Umbilical cord (tissue), 2 donors: ENCODE data around the gene MACROD2. TPM values are rescaled to one million over a fixed set of nuclear protein-coding genes. Genes with fewer than 3 reads are reported as not detected.

ENCODE experiments used
- DNase-seq: peaks from one replicate; pipeline ENCODE4 v3.0.0-alpha.2; 2015; ENCODE audit warnings: low spot score
- total RNA-seq: library from RNA; depleted of rRNA; stranded (reverse); fragments of >200 nt; gene quantifications from one replicate; pipeline ENCODE4 v1.2.3, GENCODE V29; 2014; ENCODE audit warnings: low replicate concordance; ENCODE audit not compliant: insufficient read depth

MACROD2 gene
- total RNA-seq, 1 donor from 2014 or later, result 69.6 TPM

DNA sequence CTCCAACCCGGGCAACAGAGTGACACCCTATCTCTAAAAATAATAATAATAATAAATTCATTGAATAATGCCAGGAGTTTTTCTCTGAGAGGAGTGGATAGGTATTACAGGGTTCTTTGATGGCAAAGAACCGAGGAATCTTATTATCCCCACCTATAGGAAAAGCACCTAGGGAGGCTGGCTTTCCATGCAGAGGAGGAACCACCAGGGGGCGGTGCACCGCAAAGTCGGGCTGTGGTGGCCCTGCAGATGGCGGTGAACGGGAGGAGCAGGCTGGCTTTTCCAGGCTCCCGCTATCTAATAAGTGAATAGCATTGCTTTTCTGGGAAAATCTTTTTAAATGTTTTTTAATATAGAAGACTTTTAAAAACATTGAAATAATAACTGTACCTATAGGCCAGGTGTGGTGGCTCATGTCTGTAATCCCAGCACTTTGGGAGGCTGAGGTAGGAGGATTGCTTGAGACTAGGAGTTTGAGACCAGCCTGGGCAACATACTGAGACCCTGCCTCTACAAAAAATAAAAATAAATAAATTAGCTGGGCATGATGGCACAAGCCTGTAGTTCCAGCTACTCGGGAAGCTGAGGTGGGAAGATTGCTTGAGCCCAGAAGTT lies 1713.8 kb downstream of the MACROD2 start:
- no peak for DNase-seq

DNA sequence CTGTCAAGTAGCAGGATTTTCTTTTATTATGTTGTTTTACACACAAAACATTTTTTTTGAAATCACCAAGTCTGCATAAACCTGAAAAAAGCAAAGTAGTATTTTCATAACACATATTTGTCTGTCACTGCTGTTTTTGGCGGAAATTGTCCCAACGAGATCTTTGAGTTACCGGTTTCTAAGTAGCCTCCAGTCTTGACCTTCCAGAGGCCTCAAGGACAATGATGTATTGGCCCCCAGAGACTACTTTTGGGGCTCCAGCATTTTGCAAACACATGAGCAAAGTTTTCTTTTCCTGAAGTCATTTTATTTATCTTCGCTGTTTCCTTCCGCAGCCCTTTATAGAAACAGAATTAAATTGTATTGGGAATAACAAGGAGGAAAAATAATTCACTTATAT lies 1715.3 kb downstream of the MACROD2 start:
- no peak for DNase-seq

DNA sequence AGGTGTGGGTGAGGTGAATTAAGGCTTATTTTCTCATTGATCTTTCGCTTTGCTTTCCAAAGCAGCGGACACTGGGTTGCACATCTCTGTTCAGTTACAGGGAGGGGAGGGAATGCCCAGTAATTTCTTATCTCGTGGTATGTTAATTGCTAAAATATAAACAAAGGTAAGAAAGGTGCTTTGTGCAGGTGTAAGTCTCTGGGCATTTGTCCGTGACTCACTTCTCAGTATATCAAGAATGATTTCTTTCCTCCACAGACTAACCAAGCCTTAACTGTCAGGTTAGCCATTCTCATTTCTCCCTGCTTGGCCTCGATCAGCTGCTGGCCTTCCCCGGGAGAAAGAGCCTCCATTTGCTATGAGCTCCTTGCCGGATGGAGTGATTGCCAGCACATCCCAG lies 1715.9 kb downstream of the MACROD2 start:
- no peak for DNase-seq

DNA sequence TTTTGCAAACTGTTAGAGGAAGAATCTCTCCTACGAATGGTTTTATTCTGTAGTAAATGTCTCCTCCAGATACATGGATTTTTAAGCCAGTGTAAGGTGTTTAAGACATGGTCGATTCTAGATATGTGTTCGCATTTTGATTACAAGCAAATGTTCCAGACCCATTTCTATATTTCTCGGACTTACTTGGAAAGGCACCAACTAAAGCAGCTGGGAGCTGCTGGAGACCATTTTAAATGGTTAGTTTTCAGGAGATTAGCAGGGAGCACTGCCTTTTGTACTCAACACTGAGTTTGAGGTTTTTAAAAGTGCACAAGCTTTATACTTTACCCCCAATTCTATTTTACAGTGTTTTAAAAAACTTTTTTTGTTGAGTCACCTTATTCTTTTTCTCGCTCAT lies 1720.9 kb downstream of the MACROD2 start:
- no peak for DNase-seq

DNA sequence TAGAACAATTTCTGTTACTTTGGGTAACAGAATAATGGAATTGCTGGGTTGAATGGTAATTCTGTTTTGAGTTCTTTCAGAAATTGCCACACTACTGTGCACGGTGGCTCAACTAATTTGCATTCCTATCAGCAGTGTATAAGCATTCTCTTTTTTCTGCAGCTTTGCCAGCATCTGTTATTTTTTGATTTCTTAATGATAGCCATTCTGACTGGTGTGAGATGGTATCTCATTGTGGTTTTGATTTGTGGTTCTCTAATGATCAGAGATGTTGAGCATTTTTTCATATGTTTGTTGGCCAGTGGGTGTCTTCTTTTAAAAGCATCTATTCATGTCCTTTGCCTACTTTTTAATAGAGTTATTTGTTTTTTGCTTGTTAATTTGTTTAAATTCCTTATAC lies 1731.1 kb downstream of the MACROD2 start:
- DNase-seq, result no peak

DNA sequence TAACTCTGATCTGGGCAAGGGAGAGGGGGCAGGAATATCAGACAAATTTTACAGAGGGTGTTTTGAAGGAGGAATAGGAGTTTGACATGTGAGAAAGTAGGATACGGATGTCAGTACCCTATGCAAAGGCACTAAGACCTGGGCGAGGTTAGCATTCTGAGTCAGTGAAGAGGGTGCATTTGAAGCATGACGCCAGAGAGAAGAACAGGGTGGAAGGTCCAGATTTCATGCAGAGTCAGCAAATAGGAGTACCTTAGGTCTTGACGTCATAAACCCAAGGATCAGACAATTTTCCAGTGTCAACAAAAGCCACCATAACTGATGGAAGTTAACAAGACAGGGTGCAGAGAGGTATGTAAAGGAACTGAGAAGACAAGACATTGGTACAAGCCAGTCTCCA lies 1738.7 kb downstream of the MACROD2 start:
- DNase-seq, result no peak

DNA sequence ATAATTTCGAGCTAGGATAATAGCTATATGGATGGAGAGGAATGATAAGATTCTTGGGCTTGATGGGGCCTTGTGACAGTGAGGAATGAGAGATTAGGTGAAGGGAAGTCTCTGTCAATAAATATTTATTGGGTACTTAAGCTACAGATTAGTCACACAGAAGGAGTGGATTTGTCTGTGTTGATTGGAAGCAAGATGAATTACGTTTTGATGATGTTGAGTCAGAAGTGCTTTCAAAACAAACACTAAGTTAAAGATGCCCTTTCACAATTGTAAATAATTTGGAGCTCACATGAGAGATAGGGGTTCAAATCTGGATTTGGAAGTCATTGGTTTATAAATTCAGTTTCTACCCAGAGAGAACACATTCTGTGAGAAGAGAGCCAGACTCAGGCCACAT lies 1743.7 kb downstream of the MACROD2 start:
- no peak for DNase-seq

DNA sequence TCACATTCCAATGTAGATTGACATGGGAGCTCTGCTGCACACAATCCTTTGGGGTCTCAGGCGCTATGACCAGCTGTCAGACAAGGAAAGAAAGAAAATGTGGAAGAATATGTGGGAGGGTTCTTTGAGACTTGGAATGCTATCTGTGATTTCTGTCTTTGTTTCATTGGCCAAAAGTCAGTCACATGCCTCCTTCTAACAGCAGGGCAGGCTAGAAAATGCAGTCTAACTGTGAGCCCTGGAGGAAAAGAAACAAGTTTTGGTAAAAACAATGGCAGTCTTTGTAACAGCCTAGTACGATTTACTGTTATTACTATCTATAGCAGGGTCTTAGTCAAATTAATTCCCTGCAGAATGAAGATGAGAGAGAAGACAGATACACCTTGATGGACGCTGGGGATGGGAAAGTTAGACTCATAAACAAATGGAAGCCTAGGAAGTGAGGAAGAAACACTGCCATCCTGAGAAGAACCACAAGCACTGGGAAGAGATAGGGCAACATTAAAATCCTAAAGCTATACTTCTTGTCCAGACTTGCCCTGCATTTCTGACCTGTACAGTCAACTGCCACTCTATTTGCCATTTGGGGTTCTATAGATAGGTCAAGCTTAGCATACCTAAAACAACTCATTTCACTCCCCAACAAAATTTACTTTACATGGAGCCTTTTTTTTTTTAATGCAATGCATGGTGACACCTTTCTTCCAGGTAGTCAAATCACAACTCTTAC lies 1744.9 kb downstream of the MACROD2 start:
- DNase-seq, result no peak

DNA sequence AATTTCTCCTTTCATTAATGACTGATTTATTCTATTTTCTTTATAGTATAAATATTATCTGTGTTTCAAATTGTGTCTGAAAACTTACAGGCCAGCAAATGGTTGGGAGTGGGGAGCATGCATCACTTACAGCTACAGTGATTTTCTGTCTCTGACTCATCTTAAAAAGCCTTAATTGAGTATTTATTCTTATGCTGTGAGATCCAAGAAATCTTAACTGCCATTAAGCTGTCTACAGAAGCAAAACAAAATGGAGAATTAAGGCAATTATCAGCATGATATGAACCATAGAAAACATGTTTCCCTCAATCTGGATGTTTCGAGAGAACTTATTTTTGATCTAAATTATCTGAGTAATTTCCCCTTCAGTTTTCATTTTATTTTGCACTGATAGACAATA lies 1746.8 kb downstream of the MACROD2 start:
- no peak for DNase-seq

DNA sequence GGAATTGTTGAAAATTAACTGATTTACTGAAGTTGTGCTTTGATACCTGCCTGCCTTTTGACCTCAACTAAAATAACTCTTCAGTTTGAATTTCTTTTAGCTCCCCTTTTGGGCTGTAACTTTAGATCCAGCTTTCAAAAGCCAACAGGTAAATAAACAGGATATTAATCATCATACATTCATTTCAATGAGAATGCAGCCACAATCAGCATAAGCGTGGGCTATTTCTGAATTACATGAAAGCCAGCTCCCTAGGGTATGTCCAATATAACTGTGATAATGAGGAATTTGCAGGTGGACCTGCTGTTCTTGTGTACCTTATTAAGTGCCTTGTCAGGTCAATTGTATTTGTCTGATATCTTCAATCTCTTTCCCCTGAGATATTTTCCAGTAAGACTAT lies 1747.3 kb downstream of the MACROD2 start:
- DNase-seq, result no peak

DNA sequence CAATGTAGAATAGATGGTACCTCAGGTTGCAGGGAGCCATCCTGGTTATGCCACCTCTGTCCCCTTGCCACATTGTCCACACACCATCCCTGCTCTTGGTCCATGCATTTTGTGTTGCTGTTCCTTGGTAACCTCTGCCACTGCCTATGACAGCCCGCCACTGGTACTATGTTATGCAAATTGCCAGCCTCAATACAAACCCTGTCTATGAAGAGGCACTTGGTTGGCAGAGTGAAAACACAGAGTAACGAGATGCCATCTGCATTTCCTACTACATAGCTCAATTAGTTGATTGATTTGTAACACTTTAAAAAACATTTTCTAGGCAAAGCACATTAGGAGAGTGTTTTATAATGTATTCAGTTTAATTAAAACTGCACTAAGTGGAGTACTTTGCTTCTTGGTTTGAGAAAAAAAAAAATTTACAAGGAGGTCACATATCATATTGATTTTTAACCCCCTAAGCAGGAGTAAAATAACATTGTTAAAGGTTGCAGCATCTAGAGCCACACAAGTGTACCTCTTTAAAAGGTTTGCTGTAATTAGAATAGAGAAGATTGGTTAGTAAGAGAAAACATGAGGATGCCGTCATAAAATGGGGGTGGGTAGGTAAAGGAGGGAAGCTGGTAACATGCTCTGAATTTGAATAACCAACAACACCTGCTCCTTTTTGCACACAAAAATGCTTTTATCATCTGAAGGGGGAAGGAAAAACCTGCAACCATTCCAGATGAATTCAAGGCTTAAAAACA lies 1760.9 kb downstream of the MACROD2 start:
- no peak for DNase-seq

DNA sequence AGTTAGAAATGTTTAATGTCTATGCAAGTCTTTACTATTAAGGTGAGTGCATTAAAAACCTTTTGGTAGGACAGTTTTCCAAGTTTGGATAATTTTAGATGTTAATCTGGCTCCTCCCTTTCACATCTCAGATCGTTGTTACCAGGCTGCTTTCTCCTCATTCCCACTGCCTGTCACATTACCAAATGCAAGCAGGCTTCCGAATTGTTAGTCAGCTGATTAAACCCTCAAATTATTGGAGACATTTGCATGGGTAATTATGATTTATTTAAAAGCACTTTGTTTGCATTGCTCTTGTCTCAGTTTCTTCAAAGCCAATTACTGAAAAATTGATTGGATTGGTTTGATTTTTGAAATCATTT lies 1761.4 kb downstream of the MACROD2 start:
- DNase-seq, result no peak

DNA sequence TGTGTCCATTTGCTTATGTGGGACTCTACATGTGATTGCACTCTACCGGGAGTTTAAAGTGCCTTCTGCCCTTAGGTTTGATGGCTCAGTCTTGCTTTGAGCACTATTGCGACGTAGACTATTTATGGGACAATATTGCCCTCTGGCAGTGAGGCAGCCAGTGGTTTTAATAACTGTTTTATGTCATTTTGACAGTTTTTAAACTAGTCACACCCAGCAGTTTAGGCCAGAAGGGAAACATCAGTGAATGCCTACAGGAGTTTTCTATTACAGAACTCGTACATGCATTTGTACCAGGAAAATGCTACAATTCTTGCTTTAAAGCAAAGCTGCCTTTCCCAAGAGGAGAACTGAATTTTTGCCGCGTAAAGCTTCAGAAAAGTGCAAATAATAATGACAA lies 1764.3 kb downstream of the MACROD2 start:
- DNase-seq, result peak; percentile 93

DNA sequence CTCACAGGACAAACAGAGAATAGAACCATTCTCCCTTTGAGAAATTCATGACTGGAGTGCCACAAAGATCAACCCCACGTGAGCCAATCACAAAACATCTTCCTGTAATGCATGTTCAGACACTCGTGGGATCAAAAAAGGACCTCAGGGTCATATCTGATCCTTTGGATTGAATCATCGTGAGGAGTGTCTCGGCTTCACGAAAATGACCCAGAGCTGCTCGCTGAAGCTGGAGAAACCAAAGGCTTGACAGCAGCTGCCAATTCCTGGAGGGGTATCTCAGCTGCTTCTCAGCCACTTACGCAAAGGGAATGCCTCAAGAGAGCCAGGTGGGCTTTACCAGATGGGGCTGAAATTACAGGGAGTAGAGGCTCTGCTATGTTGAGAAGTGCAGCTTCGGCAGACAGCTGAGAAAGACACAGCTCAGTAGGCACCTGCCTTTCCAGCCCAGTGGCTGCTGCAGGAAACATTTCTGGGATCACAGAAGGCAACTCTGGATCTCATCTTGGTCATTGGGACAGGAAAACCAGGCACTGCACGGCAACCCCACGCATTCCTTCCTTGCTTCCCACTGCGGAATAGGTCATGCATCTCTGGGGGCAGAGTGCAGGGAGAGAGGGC lies 1764.8 kb downstream of the MACROD2 start:
- DNase-seq, result peak; percentile 72

DNA sequence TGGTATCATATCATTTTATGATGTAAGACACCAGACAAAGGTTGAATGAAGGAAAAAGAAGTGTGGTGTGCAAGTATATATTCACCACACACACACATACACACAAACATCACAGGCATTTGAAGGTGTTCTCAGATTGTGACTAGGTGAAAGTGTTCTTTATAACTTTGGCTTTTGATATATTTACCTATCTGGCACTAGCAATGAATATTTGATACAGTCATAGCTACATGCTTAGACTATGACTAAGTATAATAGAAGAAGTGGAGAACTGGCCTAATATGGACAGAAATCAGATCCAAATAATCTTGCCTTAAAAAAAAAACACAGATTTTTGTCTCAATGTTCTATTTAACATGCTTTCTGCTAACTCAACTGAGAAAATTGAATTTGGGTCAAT lies 1768.0 kb downstream of the MACROD2 start:
- DNase-seq, result no peak

DNA sequence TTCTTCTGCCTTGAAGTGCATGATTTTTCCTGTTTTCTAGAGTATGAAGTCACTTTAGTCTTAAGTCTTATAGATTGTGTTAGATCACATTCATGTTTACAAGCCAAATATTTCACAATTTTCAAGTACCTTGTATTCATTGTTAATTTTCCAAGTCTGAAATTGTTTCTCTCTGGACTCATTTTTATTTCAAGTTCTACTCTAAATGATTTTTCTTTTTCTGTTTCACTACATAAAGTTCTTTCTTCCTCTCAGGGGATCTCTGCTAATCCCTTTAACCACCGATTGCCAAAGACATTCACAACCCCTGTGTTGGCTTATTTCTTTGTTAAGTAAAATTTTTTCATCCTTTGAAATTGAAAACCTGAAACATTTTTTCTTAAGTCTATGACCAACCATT lies 1772.3 kb downstream of the MACROD2 start:
- DNase-seq, result no peak

DNA sequence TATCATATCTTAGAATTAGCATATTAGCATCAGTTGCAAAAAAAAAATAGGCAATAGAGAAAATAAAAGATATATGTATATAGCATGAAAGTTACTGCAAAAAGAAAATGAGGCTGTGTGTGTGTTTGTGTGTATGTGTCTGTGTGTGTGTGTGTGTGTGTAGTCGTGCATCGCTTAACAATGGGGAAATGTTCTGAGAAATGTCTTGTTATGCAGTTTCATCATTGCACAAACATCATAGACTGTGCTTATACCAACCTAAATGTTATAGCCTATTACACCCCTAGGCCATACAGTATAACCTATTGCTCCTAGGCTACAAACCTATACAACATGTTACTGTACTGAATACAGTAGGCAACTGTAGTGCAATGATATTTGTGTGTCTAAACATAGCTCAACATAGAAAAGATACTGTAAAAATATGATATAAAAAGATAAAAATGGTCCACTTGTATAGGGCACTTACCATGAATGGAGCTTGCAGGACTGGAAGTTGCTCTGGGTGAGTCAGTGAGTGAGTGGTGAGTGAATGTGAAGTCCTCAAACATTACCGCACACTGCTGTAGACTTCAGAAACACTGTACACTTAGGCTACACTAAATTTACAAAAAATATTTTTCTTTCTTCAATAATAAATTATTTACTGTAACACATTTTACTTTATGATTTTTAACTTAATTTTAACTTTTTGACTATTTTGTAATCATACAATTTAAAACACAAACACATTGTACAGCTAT lies 1772.9 kb downstream of the MACROD2 start:
- no peak for DNase-seq

DNA sequence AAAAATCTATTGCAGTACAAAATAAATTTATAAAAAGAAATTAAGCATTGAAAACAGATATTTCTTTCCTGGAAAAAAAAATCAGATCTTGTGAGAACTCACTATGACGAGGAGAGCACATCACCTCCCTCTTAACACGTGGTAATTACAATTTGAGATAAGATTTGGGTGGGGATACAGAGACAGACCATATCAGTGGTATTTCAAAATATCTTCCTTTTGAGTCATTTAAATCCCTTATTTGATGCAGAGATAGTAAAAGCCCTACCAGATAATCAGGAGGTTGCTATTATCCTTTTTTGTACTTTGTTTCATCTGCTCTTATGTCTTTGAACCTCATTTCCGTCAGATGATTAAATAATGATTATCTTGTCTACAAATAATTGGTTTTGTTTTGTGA lies 1777.5 kb downstream of the MACROD2 start:
- peak; percentile 42 for DNase-seq

DNA sequence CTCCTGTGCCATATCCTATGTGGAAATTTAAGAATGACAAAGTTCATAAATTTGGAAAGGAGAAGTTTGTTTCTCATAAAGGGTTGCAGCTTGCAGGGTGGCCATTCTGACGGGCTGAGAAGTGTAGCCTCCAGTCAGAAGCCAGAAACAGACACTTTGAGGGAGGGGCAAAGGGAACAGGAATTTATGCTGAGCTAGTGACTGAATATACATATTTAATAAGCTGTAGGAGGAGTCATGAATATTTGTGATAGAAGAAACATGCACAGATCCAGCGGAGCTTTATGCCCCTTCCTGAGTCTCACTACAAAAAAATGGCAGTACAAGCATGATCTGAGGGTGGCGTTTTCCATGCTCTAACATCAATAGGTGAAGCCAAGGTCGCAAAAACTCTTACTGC lies 1779.6 kb downstream of the MACROD2 start:
- DNase-seq, result no peak

DNA sequence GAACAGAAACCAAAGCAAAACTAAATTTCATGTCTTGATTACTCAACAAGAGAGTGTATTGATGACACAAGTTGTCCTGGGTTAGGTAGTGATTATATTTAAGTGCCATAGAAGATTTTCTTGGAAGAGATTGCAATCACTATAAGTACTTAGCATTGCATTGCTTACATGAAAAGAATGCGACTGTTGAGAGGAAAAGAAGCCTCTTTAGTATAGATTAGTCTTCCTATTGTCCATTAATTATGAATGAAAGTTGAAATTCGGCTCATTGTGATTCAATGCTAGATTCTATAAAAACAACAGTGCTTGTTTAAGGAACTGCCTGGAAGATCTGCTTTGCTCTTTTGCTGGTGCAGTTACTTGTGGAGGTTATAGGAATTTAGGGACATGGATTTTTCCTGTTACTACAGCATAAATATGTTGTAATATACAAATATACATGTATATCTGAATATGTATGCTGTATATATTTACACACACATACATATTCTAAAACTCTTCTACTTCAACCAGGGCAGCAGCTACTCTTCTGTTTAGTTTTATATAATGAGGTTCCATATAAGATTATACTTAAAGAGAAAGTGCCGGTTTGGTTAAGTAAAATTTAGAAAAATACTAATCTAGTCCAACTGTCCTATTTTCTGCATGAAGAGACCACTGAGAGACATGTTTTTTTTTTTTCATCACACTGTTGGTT lies 1781.6 kb downstream of the MACROD2 start:
- DNase-seq, result no peak

DNA sequence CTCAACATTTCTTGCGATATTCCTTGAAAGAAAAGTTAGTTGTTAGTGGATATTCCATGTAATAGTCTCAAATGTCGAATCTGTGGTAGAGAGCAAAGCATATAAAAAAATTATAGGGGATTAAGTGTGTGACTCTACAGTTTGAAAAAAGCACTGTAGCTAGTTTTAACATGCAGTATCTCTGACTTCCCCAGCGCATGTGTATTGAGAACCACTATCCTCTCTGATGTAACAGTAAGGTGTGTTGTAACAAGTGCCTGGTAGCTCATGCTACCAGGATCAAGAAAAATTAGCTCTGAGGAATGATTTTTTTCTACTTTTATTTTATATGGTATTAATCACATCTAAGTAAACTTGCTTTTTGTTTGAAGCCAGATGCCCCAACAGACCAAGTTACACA lies 1788.7 kb downstream of the MACROD2 start:
- no peak for DNase-seq
